Upper lobe of right lung (tissue), 1 donor: ENCODE data around the gene MXI1. TPM values are rescaled to one million over a fixed set of nuclear protein-coding genes. Genes with fewer than 3 reads are reported as not detected.
"Not testable (repeated sequence)": the region's sequence is repeated elsewhere in the genome, so short reads cannot be mapped to it uniquely, and the experiment has no call there.

Experiments
- ATAC-seq: fragments of 200-7000 bp; cut with Tn5 transposase; one replicate; pipeline ENCODE4 v1.9.1; 2020; ENCODE audit warnings: mild to moderate bottlenecking, moderate library complexity
- DNase-seq: peaks from one replicate; pipeline ENCODE4 v3.0.0-alpha.2; 2020
- H3K27ac ChIP-seq: fragments of 200-600 bp; one replicate; pipeline ENCODE4 v1.8.0; 2022
- H3K27me3 ChIP-seq: fragments of 200-600 bp; one replicate; pipeline ENCODE4 v1.8.0; 2022; ENCODE audit warnings: mild to moderate bottlenecking
- H3K36me3 ChIP-seq: fragments of 200-600 bp; one replicate; pipeline ENCODE4 v1.8.0; 2022
- H3K4me1 ChIP-seq: fragments of 200-600 bp; one replicate; pipeline ENCODE4 v1.8.0; 2022
- H3K4me3 ChIP-seq: fragments of 200-600 bp; one replicate; pipeline ENCODE4 v1.8.0; 2022; ENCODE audit warnings: mild to moderate bottlenecking
- H3K9me3 ChIP-seq: fragments of 200-600 bp; one replicate; pipeline ENCODE4 v1.8.0; 2022
- intact Hi-C: fragments of 100-400 bp; cut with DNase I; formaldehyde crosslinking; loops from one replicate; pipeline ENCODE4 v1.11.0; 2022
- total RNA-seq: library from RNA; stranded (reverse); fragmentation: NEBNext Ultra II Directional; extraction: Animal tissue kit (Norgen Biotek cat#: 25700); gene quantifications from one replicate; pipeline ENCODE4 v1.2.1, GENCODE V29; 2021
- TF ChIP-seq, protein P1 (sequence below): fragments of 200-600 bp; IDR thresholded peaks from one replicate; pipeline ENCODE4 v1.8.0; 2022; ENCODE audit warnings: antibody characterized with exemption
- donor health status: DM: no; HTN: yes; CAD: no; lungs with severe emphysema.

The MXI1 gene
- total RNA-seq, 1 donor from 2014 or later: 34.7 TPM

GRCh38 chr10:110251392-110251791 is 44.0 kb downstream of the MXI1 start:
- DNase-seq, H3K27me3 ChIP-seq, intact Hi-C loops, H3K27ac ChIP-seq, H3K4me1 ChIP-seq, H3K9me3 ChIP-seq, ATAC-seq, H3K36me3 ChIP-seq, H3K4me3 ChIP-seq: not testable (repeated sequence)

- TF ChIP-seq, protein P1, sequence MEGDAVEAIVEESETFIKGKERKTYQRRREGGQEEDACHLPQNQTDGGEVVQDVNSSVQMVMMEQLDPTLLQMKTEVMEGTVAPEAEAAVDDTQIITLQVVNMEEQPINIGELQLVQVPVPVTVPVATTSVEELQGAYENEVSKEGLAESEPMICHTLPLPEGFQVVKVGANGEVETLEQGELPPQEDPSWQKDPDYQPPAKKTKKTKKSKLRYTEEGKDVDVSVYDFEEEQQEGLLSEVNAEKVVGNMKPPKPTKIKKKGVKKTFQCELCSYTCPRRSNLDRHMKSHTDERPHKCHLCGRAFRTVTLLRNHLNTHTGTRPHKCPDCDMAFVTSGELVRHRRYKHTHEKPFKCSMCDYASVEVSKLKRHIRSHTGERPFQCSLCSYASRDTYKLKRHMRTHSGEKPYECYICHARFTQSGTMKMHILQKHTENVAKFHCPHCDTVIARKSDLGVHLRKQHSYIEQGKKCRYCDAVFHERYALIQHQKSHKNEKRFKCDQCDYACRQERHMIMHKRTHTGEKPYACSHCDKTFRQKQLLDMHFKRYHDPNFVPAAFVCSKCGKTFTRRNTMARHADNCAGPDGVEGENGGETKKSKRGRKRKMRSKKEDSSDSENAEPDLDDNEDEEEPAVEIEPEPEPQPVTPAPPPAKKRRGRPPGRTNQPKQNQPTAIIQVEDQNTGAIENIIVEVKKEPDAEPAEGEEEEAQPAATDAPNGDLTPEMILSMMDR: no peak
These were observed 44.7 kb downstream of the MXI1 start for GRCh38 chr10:110252151-110252550.

GRCh38 chr10:110254467-110254866 is 47.1 kb downstream of the MXI1 start:
- DNase-seq (no peak), ATAC-seq (no peak)
- TF ChIP-seq, protein P1: no peak
- Histone ChIP-seq H3K4me1 (no peaks in the 10 kb centered on the region), H3K27ac (no peak overlapping the region), H3K36me3 (no peaks in the 10 kb centered on the region), H3K9me3 (no peaks in the 10 kb centered on the region), H3K4me3 (no peak overlapping the region), H3K27me3 (no peaks in the 10 kb centered on the region)
- intact Hi-C loops: no loop called here

More at GRCh38 chr10:110252151-110252550, 44.7 kb downstream of the MXI1 start:
- H3K27ac ChIP-seq: no peak overlapping the region
- DNase-seq (no peak), ATAC-seq (no peak)
- no peaks in the 10 kb centered on the region for H3K9me3 ChIP-seq
- H3K4me1 ChIP-seq: no peaks in the 10 kb centered on the region
- H3K4me3 ChIP-seq: no peak overlapping the region
- H3K36me3 ChIP-seq: no peaks in the 10 kb centered on the region
- intact Hi-C loops: no loop called here
- no peaks in the 10 kb centered on the region for H3K27me3 ChIP-seq

- Histone ChIP-seq H3K27me3 (no peaks in the 10 kb centered on the region), H3K27ac (no peak overlapping the region), H3K36me3 (no peaks in the 10 kb centered on the region), H3K9me3 (no peaks in the 10 kb centered on the region), H3K4me1 (no peaks in the 10 kb centered on the region), H3K4me3 (no peak overlapping the region)
- TF ChIP-seq, protein P1: no peak
- intact Hi-C loops: no loop called here
- no peak for ATAC-seq
- DNase-seq: no peak
These were observed 51.1 kb downstream of the MXI1 start for GRCh38 chr10:110258542-110258941.

- Histone ChIP-seq H3K36me3 (no peaks in the 10 kb centered on the region), H3K4me3 (no peak overlapping the region), H3K27me3 (no peaks in the 10 kb centered on the region), H3K4me1 (no peaks in the 10 kb centered on the region), H3K27ac (no peak overlapping the region), H3K9me3 (no peaks in the 10 kb centered on the region)
- no peak for DNase-seq
- TF ChIP-seq, protein P1: no peak
- intact Hi-C loops: no loop called here
- ATAC-seq: no peak
These were observed 51.9 kb downstream of the MXI1 start for GRCh38 chr10:110259317-110259716.

DNA sequence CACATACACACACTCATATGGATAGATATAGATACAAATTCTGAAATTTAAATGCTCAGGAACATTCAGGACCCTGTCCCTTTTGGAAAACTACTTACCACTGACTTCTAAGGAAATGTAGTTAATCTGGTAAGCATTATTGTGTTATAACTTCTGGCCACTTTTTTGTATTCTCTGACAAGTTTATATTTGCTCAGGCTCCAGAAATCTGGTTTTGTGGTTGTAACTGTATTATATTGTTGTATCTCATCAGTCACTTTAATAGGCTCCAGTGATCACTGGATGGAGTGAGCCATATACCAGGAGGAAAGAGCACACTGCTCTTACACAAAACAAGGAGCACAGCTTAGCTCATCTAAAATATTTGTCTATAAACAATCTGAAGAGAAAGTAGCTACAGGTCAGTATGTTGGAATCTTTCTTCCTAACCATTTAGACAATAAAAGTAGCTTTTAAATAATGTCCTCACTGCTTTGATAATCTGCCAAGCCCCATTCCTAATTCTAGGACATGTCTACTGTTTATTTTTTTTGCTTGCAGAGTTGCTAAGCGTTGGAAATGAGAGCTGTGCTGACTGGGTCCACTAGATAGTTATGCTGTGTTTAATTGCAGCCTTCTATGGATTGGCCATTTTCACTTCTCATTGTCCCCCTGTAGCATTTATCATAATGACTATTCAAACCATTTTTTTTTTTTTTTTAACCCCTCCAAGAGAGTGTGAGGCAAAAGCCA is 53.5 kb downstream of the MXI1 start:
- no peak for ATAC-seq
- H3K4me1 ChIP-seq: no peaks in the 10 kb centered on the region

More for the DNA sequence above, 53.5 kb downstream of the MXI1 start:
- H3K27ac ChIP-seq: no peak overlapping the region
- no peak for DNase-seq
- intact Hi-C loops: no loop called here
- H3K4me3 ChIP-seq: no peak overlapping the region
- H3K36me3 ChIP-seq: no peaks in the 10 kb centered on the region
- TF ChIP-seq, protein P1: no peak
- no peaks in the 10 kb centered on the region for H3K27me3 ChIP-seq
- no peaks in the 10 kb centered on the region for H3K9me3 ChIP-seq
